H9 (cell line): ENCODE measurements around the gene KRR1. TPM values are rescaled to one million over a fixed set of nuclear protein-coding genes. Genes with fewer than 3 reads are reported as not detected.
A peak's percentile ranks its signal among the peaks of the same experiment; 100 is the strongest.

Experiments
- DNase-seq: peaks from one replicate; pipeline ENCODE4 v3.0.0-alpha.2; 2017
- H2AFZ ChIP-seq: one replicate; pipeline ENCODE4 v1.6.1; 2013; ENCODE audit warnings: mild to moderate bottlenecking, low read length, control low read depth, moderate library complexity
- H2AK5ac ChIP-seq: 2 replicates; pipeline ENCODE4 v1.6.1; 2013; ENCODE audit warnings: low read length, control low read depth, mixed read lengths; ENCODE audit not compliant: insufficient read length
- H2BK120ac ChIP-seq: one replicate; pipeline ENCODE4 v1.6.1; 2013; ENCODE audit warnings: low read depth, mild to moderate bottlenecking, low read length, control low read depth, inconsistent platforms; ENCODE audit not compliant: poor library complexity, severe bottlenecking
- H2BK12ac ChIP-seq: 2 replicates; pipeline ENCODE4 v1.6.1; 2013; ENCODE audit warnings: low read length, control low read depth, mixed read lengths, low read depth; ENCODE audit not compliant: insufficient read length
- H2BK15ac ChIP-seq: 2 replicates; pipeline ENCODE4 v1.6.1; 2013; ENCODE audit warnings: low read depth, low read length, control low read depth
- H2BK20ac ChIP-seq: one replicate; pipeline ENCODE4 v1.6.1; 2013; ENCODE audit warnings: low read depth, mild to moderate bottlenecking, low read length, control low read depth, inconsistent platforms; ENCODE audit not compliant: poor library complexity, severe bottlenecking
- H2BK5ac ChIP-seq: 2 replicates; pipeline ENCODE4 v1.6.1; 2013; ENCODE audit warnings: low read length, control low read depth, mixed read lengths; ENCODE audit not compliant: insufficient read length
- H3K14ac ChIP-seq: 2 replicates; pipeline ENCODE4 v1.6.1; 2013; ENCODE audit warnings: low read length, control low read depth; ENCODE audit not compliant: insufficient read depth
- H3K18ac ChIP-seq: 2 replicates; pipeline ENCODE4 v1.6.1; 2013; ENCODE audit warnings: low read depth, mild to moderate bottlenecking, mixed read lengths, low read length, control low read depth; ENCODE audit not compliant: insufficient read length
- H3K23ac ChIP-seq: 2 replicates; pipeline ENCODE4 v1.6.1; 2013; ENCODE audit warnings: low read length, control low read depth, mixed read lengths, low read depth; ENCODE audit not compliant: insufficient read length
- H3K23me2 ChIP-seq: 2 replicates; pipeline ENCODE4 v1.6.1; 2013; ENCODE audit warnings: low read depth, mild to moderate bottlenecking, mixed read lengths, low read length, control low read depth; ENCODE audit not compliant: insufficient read length, poor library complexity, severe bottlenecking
- H3K27ac ChIP-seq: 2 replicates; pipeline ENCODE4 v1.5.1; 2013; ENCODE audit warnings: low read length, control low read depth, mixed read lengths, low read depth; ENCODE audit not compliant: insufficient read length
- H3K27me3 ChIP-seq: 2 replicates; pipeline ENCODE4 v1.6.1; 2013; ENCODE audit warnings: low read length, control low read depth, inconsistent platforms; ENCODE audit not compliant: insufficient read depth
- H3K4ac ChIP-seq: 2 replicates; pipeline ENCODE4 v1.6.1; 2013; ENCODE audit warnings: low read depth, mild to moderate bottlenecking, control low read depth, inconsistent platforms, low read length, moderate library complexity
- H3K4me1 ChIP-seq: 2 replicates; pipeline ENCODE4 v1.6.1; 2013; ENCODE audit warnings: low read length, control low read depth, inconsistent platforms; ENCODE audit not compliant: insufficient read depth
- H3K4me2 ChIP-seq: 2 replicates; pipeline ENCODE4 v1.6.1; 2013; ENCODE audit warnings: low read length, control low read depth, mixed read lengths; ENCODE audit not compliant: insufficient read length, insufficient read depth
- H3K56ac ChIP-seq: 2 replicates; pipeline ENCODE4 v1.6.1; 2013; ENCODE audit warnings: low read depth, mild to moderate bottlenecking, mixed read lengths, low read length, control low read depth; ENCODE audit not compliant: insufficient read length
- H3K79me1 ChIP-seq: 2 replicates; pipeline ENCODE4 v1.6.1; 2013; ENCODE audit warnings: low read depth, mild to moderate bottlenecking, moderate library complexity, low read length, control low read depth, inconsistent platforms; ENCODE audit not compliant: insufficient read depth, poor library complexity, severe bottlenecking
- H3K79me2 ChIP-seq: 2 replicates; pipeline ENCODE4 v1.6.1; 2013; ENCODE audit warnings: low read length, control low read depth, inconsistent platforms; ENCODE audit not compliant: insufficient read depth
- H3K9ac ChIP-seq: 2 replicates; pipeline ENCODE4 v1.6.1; 2013; ENCODE audit warnings: low read length, control low read depth, mixed read lengths; ENCODE audit not compliant: insufficient read length; ENCODE audit errors: extremely low read depth
- H3K9me3 ChIP-seq: one replicate; pipeline ENCODE4 v1.6.1; 2013; ENCODE audit warnings: low read depth, low read length, inconsistent platforms; ENCODE audit not compliant: control insufficient read depth
- H3T11ph ChIP-seq: one replicate; pipeline ENCODE4 v1.6.1; 2013; ENCODE audit warnings: mild to moderate bottlenecking, low read length, control low read depth, inconsistent platforms
- H4K20me1 ChIP-seq: one replicate; pipeline ENCODE4 v1.6.1; 2013; ENCODE audit not compliant: control insufficient read depth, insufficient read length, insufficient read depth
- H4K5ac ChIP-seq: 2 replicates; pipeline ENCODE4 v1.6.1; 2013; ENCODE audit warnings: low read depth, mild to moderate bottlenecking, mixed read lengths, low read length, control low read depth; ENCODE audit not compliant: insufficient read length
- H4K8ac ChIP-seq: replicated peaks from 2 replicates; pipeline ENCODE4 v1.6.1; 2013; ENCODE audit warnings: low read length, control low read depth, mixed read lengths, low read depth; ENCODE audit not compliant: insufficient read length
- H4K91ac ChIP-seq: 2 replicates; pipeline ENCODE4 v1.6.1; 2013; ENCODE audit warnings: low read depth, mild to moderate bottlenecking, moderate library complexity, mixed read lengths, low read length, control low read depth; ENCODE audit not compliant: insufficient read length
- H3K27ac Mint-ChIP-seq, 3 experiments: 2 replicates in 2 of 3; 3 replicates in 1 of 3; pipeline ENCODE4 v1.8.0; 2020 to 2021; ENCODE audit warnings: mixed read lengths in 3 of 3, mild to moderate bottlenecking in 1 of 3, moderate library complexity in 1 of 3
- H3K27me3 Mint-ChIP-seq: 2 replicates; pipeline ENCODE4 v1.8.0; 2021; ENCODE audit warnings: low read depth, mild to moderate bottlenecking, moderate library complexity, mixed read lengths
- H3K36me3 Mint-ChIP-seq, 3 experiments: 2 replicates in 2 of 3; 3 replicates in 1 of 3; pipeline ENCODE4 v1.8.0; 2020 to 2021; ENCODE audit warnings: low read depth in 3 of 3, mixed read lengths in 3 of 3; ENCODE audit not compliant: insufficient read depth in 1 of 3
- H3K4me1 Mint-ChIP-seq, 2 experiments: 2 replicates each; pipeline ENCODE4 v1.8.0; 2020; ENCODE audit warnings: mixed read lengths in 2 of 2
- H3K4me3 Mint-ChIP-seq, 2 experiments: 2 replicates in 1 of 2; 3 replicates in 1 of 2; pipeline ENCODE4 v1.8.0; 2020 to 2021; ENCODE audit warnings: mild to moderate bottlenecking in 2 of 2, mixed read lengths in 2 of 2, moderate library complexity in 1 of 2
- H3K9me3 Mint-ChIP-seq, 2 experiments: 2 replicates in 1 of 2; 3 replicates in 1 of 2; pipeline ENCODE4 v1.8.0; 2020; ENCODE audit warnings: mild to moderate bottlenecking in 2 of 2, mixed read lengths in 2 of 2, moderate library complexity in 1 of 2
- WGBS: extraction: QIAGEN DNeasy Blood & Tissue Kit; methylation state at CpG from one replicate; pipeline ENCODE4 v1.1.7; 2013; ENCODE audit warnings: missing lambda C conversion rate, low lambda C conversion rate, mixed read lengths; ENCODE audit not compliant: insufficient read length; ENCODE audit errors: extremely low coverage; 5-methylcytosine and 5-hydroxymethylcytosine counted together
- total RNA-seq: library from RNA; stranded (reverse); gene quantifications from 2 replicates; pipeline ENCODE4 v1.2.1, GENCODE V29; 2021
- TF ChIP-seq, protein P1 (sequence below): fragments of 200-600 bp; sonication (generic); conservative IDR thresholded peaks from 3 replicates; pipeline ENCODE4 v1.8.0; 2021; ENCODE audit warnings: antibody characterized with exemption, mild to moderate bottlenecking

The KRR1 gene
- total RNA-seq, 1 experiment from 2014 or later = 88.9 TPM

DNA sequence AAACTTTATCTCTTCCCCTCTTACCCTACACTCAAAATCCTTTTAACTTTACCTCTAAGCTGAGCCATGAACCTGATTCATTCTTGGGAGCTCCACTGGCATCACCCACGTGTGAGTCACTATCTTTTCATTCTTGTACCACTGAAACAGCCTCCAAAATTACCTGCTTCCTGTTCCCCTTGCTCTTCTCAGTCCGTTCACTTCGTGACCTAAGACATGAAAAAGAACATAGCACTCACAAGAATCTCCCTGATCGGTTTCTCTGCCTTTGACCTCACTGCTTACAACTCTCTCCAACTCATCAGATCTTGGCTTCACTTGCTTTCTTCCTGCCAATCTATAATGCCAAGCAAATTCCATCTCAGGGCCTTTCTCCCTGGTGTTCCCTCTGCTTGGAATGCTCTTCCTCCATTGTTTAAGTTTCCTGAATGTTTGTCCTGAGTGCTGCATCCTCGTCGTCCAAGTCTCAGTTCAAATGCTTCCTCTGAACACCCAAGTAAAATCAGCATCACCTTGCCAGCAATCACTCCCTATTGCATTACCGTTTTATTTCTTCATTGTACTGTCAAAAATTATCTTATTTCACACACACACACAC lies 21.7 kb downstream of the KRR1 start:
- no peaks in the 10 kb centered on the region for H3K79me2 ChIP-seq
- H3K4me3 Mint-ChIP-seq = no peak overlapping the region
- DNase-seq = no peak

More for the DNA sequence above, 21.7 kb downstream of the KRR1 start:
- H3K27ac ChIP-seq = no peak overlapping the region
- H4K5ac ChIP-seq = no peak overlapping the region
- H3K56ac ChIP-seq = no peak overlapping the region
- H3K14ac ChIP-seq = no peak overlapping the region
- H3K27ac Mint-ChIP-seq = peak overlapping the region in 2 of 3 experiments; percentile 36 to 46; a peak in 4 of 7 replicates
- H3T11ph ChIP-seq = no peak overlapping the region
- no peak overlapping the region for H2AFZ ChIP-seq
- no peaks in the 10 kb centered on the region for H4K20me1 ChIP-seq
- no peak overlapping the region for H2BK120ac ChIP-seq
- no peaks in the 10 kb centered on the region for H3K36me3 Mint-ChIP-seq
- no peak overlapping the region for H2BK20ac ChIP-seq
- H3K9ac ChIP-seq = no peak overlapping the region
- no peak overlapping the region for H2AK5ac ChIP-seq
- no peak overlapping the region for H3K23ac ChIP-seq
- H3K23me2 ChIP-seq = no peaks in the 10 kb centered on the region
- no peaks in the 10 kb centered on the region for H3K27me3 Mint-ChIP-seq
- no peaks in the 10 kb centered on the region for H3K27me3 ChIP-seq
- H3K4me1 ChIP-seq = peaks cover 2% of the 10 kb centered on the region; the same call in 1 of the 2 replicates
- no peak overlapping the region for H3K4ac ChIP-seq
- H2BK5ac ChIP-seq = no peak overlapping the region
- no peaks in the 10 kb centered on the region for H3K9me3 Mint-ChIP-seq
- no peak overlapping the region for H3K4me2 ChIP-seq
- H3K79me1 ChIP-seq = no peaks in the 10 kb centered on the region
- peaks cover 13 to 20% of the 10 kb centered on the region in 2 experiments for H3K4me1 Mint-ChIP-seq
- no CpG with 5 or more reads among the region's 7 CpGs for WGBS
- no peak overlapping the region for H4K8ac ChIP-seq
- no peak overlapping the region for H2BK15ac ChIP-seq
- no peak overlapping the region for H2BK12ac ChIP-seq
- H3K18ac ChIP-seq = no peak overlapping the region
- no peak overlapping the region for H4K91ac ChIP-seq
- no peaks in the 10 kb centered on the region for H3K9me3 ChIP-seq
- TF ChIP-seq, protein P1, sequence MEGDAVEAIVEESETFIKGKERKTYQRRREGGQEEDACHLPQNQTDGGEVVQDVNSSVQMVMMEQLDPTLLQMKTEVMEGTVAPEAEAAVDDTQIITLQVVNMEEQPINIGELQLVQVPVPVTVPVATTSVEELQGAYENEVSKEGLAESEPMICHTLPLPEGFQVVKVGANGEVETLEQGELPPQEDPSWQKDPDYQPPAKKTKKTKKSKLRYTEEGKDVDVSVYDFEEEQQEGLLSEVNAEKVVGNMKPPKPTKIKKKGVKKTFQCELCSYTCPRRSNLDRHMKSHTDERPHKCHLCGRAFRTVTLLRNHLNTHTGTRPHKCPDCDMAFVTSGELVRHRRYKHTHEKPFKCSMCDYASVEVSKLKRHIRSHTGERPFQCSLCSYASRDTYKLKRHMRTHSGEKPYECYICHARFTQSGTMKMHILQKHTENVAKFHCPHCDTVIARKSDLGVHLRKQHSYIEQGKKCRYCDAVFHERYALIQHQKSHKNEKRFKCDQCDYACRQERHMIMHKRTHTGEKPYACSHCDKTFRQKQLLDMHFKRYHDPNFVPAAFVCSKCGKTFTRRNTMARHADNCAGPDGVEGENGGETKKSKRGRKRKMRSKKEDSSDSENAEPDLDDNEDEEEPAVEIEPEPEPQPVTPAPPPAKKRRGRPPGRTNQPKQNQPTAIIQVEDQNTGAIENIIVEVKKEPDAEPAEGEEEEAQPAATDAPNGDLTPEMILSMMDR = no peak
